Keratinocyte (primary cell): ENCODE results near the gene SNCB. TPM values are rescaled to one million over a fixed set of nuclear protein-coding genes. Genes with fewer than 3 reads are reported as not detected.

Source experiments
- DNase-seq: peaks from one replicate; pipeline ENCODE4 v3.0.0-alpha.2; 2011; ENCODE audit warnings: low read depth, missing footprints, low spot score
- FAIRE-seq: peaks from 2 replicates; lab custom pipeline; 2011; peaks lifted over from hg19 to GRCh38; lab: Jason Lieb, UNC
- H2AFZ ChIP-seq: 2 replicates; pipeline ENCODE4 v1.6.0; 2012; ENCODE audit warnings: low read length, control low read depth, inconsistent platforms; ENCODE audit not compliant: control insufficient read depth
- H3K27ac ChIP-seq: 2 replicates; pipeline ENCODE4 v1.5.1; 2011; ENCODE audit warnings: low read length; ENCODE audit not compliant: control insufficient read depth, insufficient read depth
- H3K27me3 ChIP-seq: 3 replicates; pipeline ENCODE4 v1.6.0; 2011; ENCODE audit warnings: low read length; ENCODE audit not compliant: control insufficient read depth, insufficient read depth; ENCODE audit errors: extremely low read depth
- H3K36me3 ChIP-seq, 2 experiments: 2 replicates in 1 of 2; 3 replicates in 1 of 2; pipeline ENCODE4 v1.5.1; 2011; ENCODE audit warnings: low read length in 2 of 2, mild to moderate bottlenecking in 1 of 2; ENCODE audit not compliant: control insufficient read depth in 2 of 2, insufficient read depth in 2 of 2; ENCODE audit errors: extremely low read depth in 1 of 2
- H3K4me1 ChIP-seq: 3 replicates; pipeline ENCODE4 v1.5.1; 2011; ENCODE audit warnings: low read length; ENCODE audit not compliant: control insufficient read depth, insufficient read depth; ENCODE audit errors: extremely low read depth
- H3K4me2 ChIP-seq: 3 replicates; pipeline ENCODE4 v1.6.0; 2011; ENCODE audit warnings: low read depth, low read length; ENCODE audit not compliant: control insufficient read depth, insufficient read depth; ENCODE audit errors: extremely low read depth
- H3K4me3 ChIP-seq, 3 experiments: fragments of 200-600 bp in 1 of 3; sonication (generic) in 1 of 3; 2 replicates in 2 of 3; 3 replicates in 1 of 3; pipeline ENCODE4 v1.5.1; 2011 to 2016; ENCODE audit warnings: low read length in 3 of 3, mild to moderate bottlenecking in 3 of 3, control low read depth in 2 of 3, inconsistent platforms in 1 of 3, low read depth in 1 of 3, mixed read lengths in 1 of 3, mixed run types in 1 of 3, moderate library complexity in 1 of 3; ENCODE audit not compliant: control insufficient read depth in 2 of 3, insufficient read depth in 2 of 3; ENCODE audit errors: extremely low read depth in 1 of 3
- H3K79me2 ChIP-seq: 2 replicates; pipeline ENCODE4 v1.6.0; 2012; ENCODE audit warnings: low read length; ENCODE audit not compliant: control insufficient read depth, insufficient read depth
- H3K9ac ChIP-seq: 3 replicates; pipeline ENCODE4 v1.6.0; 2011; ENCODE audit warnings: low read length; ENCODE audit not compliant: control insufficient read depth, insufficient read depth; ENCODE audit errors: extremely low read depth
- H3K9me1 ChIP-seq: 3 replicates; pipeline ENCODE4 v1.6.0; 2011; ENCODE audit warnings: low read length; ENCODE audit not compliant: control insufficient read depth, insufficient read depth; ENCODE audit errors: extremely low read depth
- H3K9me3 ChIP-seq: 2 replicates; pipeline ENCODE4 v1.5.1; 2012; ENCODE audit warnings: low read depth, low read length; ENCODE audit not compliant: control insufficient read depth
- H4K20me1 ChIP-seq: 3 replicates; pipeline ENCODE4 v1.6.0; 2011; ENCODE audit warnings: low read length; ENCODE audit not compliant: control insufficient read depth, insufficient read depth; ENCODE audit errors: extremely low read depth
- EZH2 ChIP-seq: IDR thresholded peaks from one replicate; pipeline ENCODE4 v1.6.1; 2012; ENCODE audit warnings: inconsistent platforms, mild to moderate bottlenecking, low read length, moderate library complexity
- dilution Hi-C: fragments of 300-500 bp; cut with MboI; formaldehyde crosslinking; loops from one replicate; pipeline ENCODE4 v1.7.0; 2020; ENCODE audit warnings: low sequenced_read_pairs; ENCODE audit not compliant: extremely low pct_ligation_motif_present
- polyA plus RNA-seq, 5 experiments: library from polyadenylated mRNA; depleted of rRNA in 3 of 5; stranded (reverse) in 3 of 5; stranded (forward) in 1 of 5; unstranded in 1 of 5; fragments of >200 nt; gene quantifications; 1 replicate in 1 of 5; 2 replicates in 3 of 5; 3 replicates in 1 of 5; pipeline versions ENCODE4 v1.2.1 to v1.2.3, GENCODE V29; 2011 to 2012; ENCODE audit warnings: missing spikeins in 2 of 5, low read depth in 1 of 5, low replicate concordance in 1 of 5
- TF ChIP-seq, protein P1 (sequence below), 3 experiments: IDR thresholded peaks in 1 of 3; conservative IDR thresholded peaks in 1 of 3; optimal IDR thresholded peaks in 1 of 3; 2 replicates in 2 of 3; 3 replicates in 1 of 3; pipeline versions ENCODE3 to v1.5.1; 2011; ENCODE audit warnings: low read length in 3 of 3, mild to moderate bottlenecking in 3 of 3, moderate library complexity in 2 of 3, control low read depth in 1 of 3, inconsistent platforms in 1 of 3; ENCODE audit not compliant: insufficient read depth in 2 of 3; ENCODE audit errors: extremely low read depth in 1 of 3

SNCB gene
- polyA plus RNA-seq, 1 donor (not counting 4 experiments of a cell fraction or from before 2014, with no cell fraction given): 0.69 TPM

- no peaks in the 10 kb centered on the region for H4K20me1 ChIP-seq
- H3K9me3 ChIP-seq: no peaks in the 10 kb centered on the region
- dilution Hi-C loops: no loop called here
- peaks cover 7% of the 10 kb centered on the region for H3K27me3 ChIP-seq
- H3K79me2 ChIP-seq: no peaks in the 10 kb centered on the region
- no peak overlapping the region for H3K27ac ChIP-seq
- no peaks in the 10 kb centered on the region for H3K36me3 ChIP-seq
- FAIRE-seq (no peak), DNase-seq (no peak)
- H3K9me1 ChIP-seq: no peaks in the 10 kb centered on the region
- no peak overlapping the region for H2AFZ ChIP-seq
- H3K4me1 ChIP-seq: no peaks in the 10 kb centered on the region
- H3K9ac ChIP-seq: no peak overlapping the region
- no peak overlapping the region for H3K4me2 ChIP-seq
- TF ChIP-seq, protein P1, sequence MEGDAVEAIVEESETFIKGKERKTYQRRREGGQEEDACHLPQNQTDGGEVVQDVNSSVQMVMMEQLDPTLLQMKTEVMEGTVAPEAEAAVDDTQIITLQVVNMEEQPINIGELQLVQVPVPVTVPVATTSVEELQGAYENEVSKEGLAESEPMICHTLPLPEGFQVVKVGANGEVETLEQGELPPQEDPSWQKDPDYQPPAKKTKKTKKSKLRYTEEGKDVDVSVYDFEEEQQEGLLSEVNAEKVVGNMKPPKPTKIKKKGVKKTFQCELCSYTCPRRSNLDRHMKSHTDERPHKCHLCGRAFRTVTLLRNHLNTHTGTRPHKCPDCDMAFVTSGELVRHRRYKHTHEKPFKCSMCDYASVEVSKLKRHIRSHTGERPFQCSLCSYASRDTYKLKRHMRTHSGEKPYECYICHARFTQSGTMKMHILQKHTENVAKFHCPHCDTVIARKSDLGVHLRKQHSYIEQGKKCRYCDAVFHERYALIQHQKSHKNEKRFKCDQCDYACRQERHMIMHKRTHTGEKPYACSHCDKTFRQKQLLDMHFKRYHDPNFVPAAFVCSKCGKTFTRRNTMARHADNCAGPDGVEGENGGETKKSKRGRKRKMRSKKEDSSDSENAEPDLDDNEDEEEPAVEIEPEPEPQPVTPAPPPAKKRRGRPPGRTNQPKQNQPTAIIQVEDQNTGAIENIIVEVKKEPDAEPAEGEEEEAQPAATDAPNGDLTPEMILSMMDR (optimal IDR thresholded peaks at IDR 0.05 in 1 of 3, IDR thresholded peaks at IDR 0.05 in 1 of 3, conservative IDR thresholded peaks at IDR 0.05 in 1 of 3; ENCODE audit: extremely low read depth in 1 of 3, insufficient read depth in 2 of 3, low read length in 3 of 3): no peak
- no peak for TF ChIP-seq EZH2
- no peak overlapping the region for H3K4me3 ChIP-seq
These were observed 8.1 kb upstream of the SNCB start for GRCh38 chr5:176638437-176638836.

DNA sequence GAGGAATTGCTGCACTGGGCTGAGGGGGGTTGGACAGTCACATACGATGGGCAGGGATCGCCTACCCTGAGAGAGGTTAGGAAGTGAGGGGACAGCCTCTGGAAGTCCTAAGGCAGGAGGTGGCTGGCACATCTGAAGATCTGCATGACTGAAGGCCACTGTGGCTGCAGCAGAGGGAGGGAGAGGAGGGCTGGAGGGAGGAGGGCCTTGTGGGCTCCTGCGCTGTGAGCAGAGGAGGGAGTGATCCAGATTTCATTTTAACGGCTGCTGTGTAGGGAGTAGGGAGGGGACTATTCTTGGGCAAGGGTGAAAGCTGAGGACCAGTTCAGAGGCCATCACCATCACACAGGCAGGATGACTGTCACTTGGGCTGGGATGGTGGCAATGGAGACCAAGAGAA lies 7.2 kb upstream of the SNCB start:
- Histone ChIP-seq H3K4me3 (no peak overlapping the region), H2AFZ (no peak overlapping the region), H3K9me3 (no peaks in the 10 kb centered on the region), H3K9me1 (no peaks in the 10 kb centered on the region), H4K20me1 (no peaks in the 10 kb centered on the region), H3K79me2 (no peaks in the 10 kb centered on the region), H3K4me2 (no peak overlapping the region), H3K36me3 (no peaks in the 10 kb centered on the region), H3K27me3 (peaks cover 14% of the 10 kb centered on the region), H3K4me1 (no peaks in the 10 kb centered on the region), H3K9ac (no peak overlapping the region), H3K27ac (no peak overlapping the region)
- dilution Hi-C loops: no loop called here
- DNase-seq: no peak
- no peak for TF ChIP-seq EZH2
- TF ChIP-seq, protein P1 (optimal IDR thresholded peaks at IDR 0.05 in 1 of 3, IDR thresholded peaks at IDR 0.05 in 1 of 3, conservative IDR thresholded peaks at IDR 0.05 in 1 of 3; ENCODE audit: extremely low read depth in 1 of 3, insufficient read depth in 2 of 3, low read length in 3 of 3): no peak
- no peak for FAIRE-seq
